ENCODE measurements around the gene RGS9.

DNA sequence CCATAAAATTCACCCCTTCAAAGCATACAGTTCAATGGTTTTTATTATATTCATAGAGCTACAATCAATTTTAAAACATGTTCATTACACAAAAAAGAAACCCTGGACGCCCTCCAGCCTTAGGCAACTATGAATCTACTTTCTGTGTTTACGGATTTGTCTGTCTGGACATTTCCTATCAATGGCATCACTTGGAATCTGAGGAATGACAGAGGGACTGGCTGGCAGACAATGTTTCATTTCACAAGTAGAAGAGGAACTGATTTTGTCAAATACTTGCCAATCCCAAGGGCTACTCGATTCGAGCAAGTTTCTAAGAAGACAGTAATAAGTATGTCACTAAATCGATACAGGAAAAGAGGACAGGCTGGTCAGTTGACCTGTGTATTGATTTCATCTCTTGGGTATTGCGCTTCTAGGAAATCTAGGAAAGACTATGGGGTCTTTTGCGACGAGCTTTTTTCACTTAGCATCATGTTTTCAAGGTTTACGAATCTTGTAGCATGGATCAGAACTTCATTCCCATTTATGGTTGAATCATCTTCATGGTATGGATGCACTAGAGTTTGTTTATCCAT is 56.6 kb downstream of the RGS9 start:
- TF ChIP-seq, protein P1, sequence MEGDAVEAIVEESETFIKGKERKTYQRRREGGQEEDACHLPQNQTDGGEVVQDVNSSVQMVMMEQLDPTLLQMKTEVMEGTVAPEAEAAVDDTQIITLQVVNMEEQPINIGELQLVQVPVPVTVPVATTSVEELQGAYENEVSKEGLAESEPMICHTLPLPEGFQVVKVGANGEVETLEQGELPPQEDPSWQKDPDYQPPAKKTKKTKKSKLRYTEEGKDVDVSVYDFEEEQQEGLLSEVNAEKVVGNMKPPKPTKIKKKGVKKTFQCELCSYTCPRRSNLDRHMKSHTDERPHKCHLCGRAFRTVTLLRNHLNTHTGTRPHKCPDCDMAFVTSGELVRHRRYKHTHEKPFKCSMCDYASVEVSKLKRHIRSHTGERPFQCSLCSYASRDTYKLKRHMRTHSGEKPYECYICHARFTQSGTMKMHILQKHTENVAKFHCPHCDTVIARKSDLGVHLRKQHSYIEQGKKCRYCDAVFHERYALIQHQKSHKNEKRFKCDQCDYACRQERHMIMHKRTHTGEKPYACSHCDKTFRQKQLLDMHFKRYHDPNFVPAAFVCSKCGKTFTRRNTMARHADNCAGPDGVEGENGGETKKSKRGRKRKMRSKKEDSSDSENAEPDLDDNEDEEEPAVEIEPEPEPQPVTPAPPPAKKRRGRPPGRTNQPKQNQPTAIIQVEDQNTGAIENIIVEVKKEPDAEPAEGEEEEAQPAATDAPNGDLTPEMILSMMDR (conservative IDR thresholded peaks at IDR 0.05; ENCODE audit: low read depth, low read length) = no peak
- TF ChIP-seq EZH2 (IDR thresholded peaks at IDR 0.05; ENCODE audit: borderline replicate concordance, low read depth, low read length, poor library complexity, severe bottlenecking) = no peak
